OCI-LY7 (cell line): ENCODE measurements around the gene TOLLIP. TPM values are rescaled to one million over a fixed set of nuclear protein-coding genes. Genes with fewer than 3 reads are reported as not detected.

Experiments
- BruUV-seq: library from RNA; stranded (reverse); fragments of 400-500 nt; replicated peaks from 2 replicates; lab custom pipeline; 2021; lab: Mats Ljungman, UMichigan
- CTCF ChIA-PET: fragments of 300-600 bp; sonication (Branson Sonifier 250); formaldehyde crosslinking; loops from one replicate; lab custom pipeline; 2022; ENCODE audit warnings: antibody characterized with exemption; ENCODE audit not compliant: unreplicated experiment; lab: Charles Lee
- POLR2A ChIA-PET: fragments of 300-600 bp; sonication (Branson Sonifier 250); formaldehyde crosslinking; loops from one replicate; lab custom pipeline; 2022; ENCODE audit warnings: antibody characterized with exemption; lab: Charles Lee
- DNase-seq: peaks from one replicate; pipeline ENCODE4 v3.0.0-alpha.2; 2015; ENCODE audit warnings: low spot score
- H2AFZ ChIP-seq: fragments of 200-600 bp; sonication (generic), shearing (Covaris generic); 2 replicates; pipeline ENCODE4 v1.6.1; 2014; ENCODE audit warnings: mild to moderate bottlenecking, antibody characterized with exemption, low read length, moderate library complexity
- H3K27ac ChIP-seq: fragments of 200-600 bp; sonication (generic); 2 replicates; pipeline ENCODE4 v1.5.1; 2014; ENCODE audit warnings: mixed run types, low read depth, mild to moderate bottlenecking, moderate library complexity, low read length, inconsistent platforms; ENCODE audit not compliant: poor library complexity, severe bottlenecking
- H3K36me3 ChIP-seq: fragments of 200-600 bp; sonication (generic); 2 replicates; pipeline ENCODE4 v1.6.1; 2014; ENCODE audit warnings: mild to moderate bottlenecking, antibody characterized with exemption, low read length, moderate library complexity, mixed read lengths; ENCODE audit not compliant: insufficient read depth
- H3K4me1 ChIP-seq: fragments of 200-600 bp; sonication (generic); 2 replicates; pipeline ENCODE4 v1.5.1; 2014; ENCODE audit warnings: mild to moderate bottlenecking, low read length; ENCODE audit not compliant: insufficient read depth, poor library complexity, severe bottlenecking
- H3K4me2 ChIP-seq: fragments of 200-600 bp; sonication (generic); 2 replicates; pipeline ENCODE4 v1.6.1; 2014; ENCODE audit warnings: mild to moderate bottlenecking, low read length
- H3K4me3 ChIP-seq: fragments of 200-600 bp; sonication (generic); 2 replicates; pipeline ENCODE4 v1.5.1; 2014; ENCODE audit warnings: mild to moderate bottlenecking, low read depth, low read length; ENCODE audit not compliant: poor library complexity, severe bottlenecking
- H3K79me2 ChIP-seq: fragments of 200-600 bp; sonication (generic); 2 replicates; pipeline ENCODE4 v1.6.1; 2016; ENCODE audit warnings: low read depth, mild to moderate bottlenecking, low read length, moderate library complexity, mixed read lengths; ENCODE audit not compliant: insufficient read depth
- H3K9me2 ChIP-seq: fragments of 200-600 bp; sonication (generic); 2 replicates; pipeline ENCODE4 v1.6.1; 2016; ENCODE audit warnings: mild to moderate bottlenecking, low read length, mixed read lengths; ENCODE audit not compliant: insufficient read depth
- H3K9me3 ChIP-seq: fragments of 200-600 bp; sonication (generic); 2 replicates; pipeline ENCODE4 v1.6.1; 2014; ENCODE audit warnings: mild to moderate bottlenecking, mixed run types, low read length, mixed read lengths
- H4K20me1 ChIP-seq: fragments of 200-600 bp; sonication (generic); 2 replicates; pipeline ENCODE4 v1.6.1; 2014; ENCODE audit warnings: mild to moderate bottlenecking, antibody characterized with exemption, low read length, moderate library complexity, mixed read lengths; ENCODE audit not compliant: insufficient read depth
- EZH2phosphoT487 ChIP-seq: fragments of 200-600 bp; sonication (generic); IDR thresholded peaks from 2 replicates; pipeline ENCODE4 v1.6.1; 2018; ENCODE audit warnings: low read depth, borderline replicate concordance, mild to moderate bottlenecking, mixed run types, antibody characterized with exemption, low read length, moderate library complexity, mixed read lengths
- intact Hi-C: fragments of 100-400 bp; cut with micrococcal nuclease; formaldehyde crosslinking; loops from one replicate; pipeline ENCODE4 v1.10.0; 2022; ENCODE audit not compliant: unreplicated experiment
- total RNA-seq, 2 experiments: library from RNA; depleted of rRNA in 1 of 2; stranded (reverse); fragments of >200 nt in 1 of 2; shearing (Covaris generic) in 1 of 2; gene quantifications; 2 replicates each; pipeline ENCODE4 v1.2.3, GENCODE V29; 2014 to 2022
- TF ChIP-seq, protein P1 (sequence below): fragments of 200-600 bp; sonication (generic); conservative IDR thresholded peaks from 2 replicates; pipeline ENCODE4 v1.5.1; 2014; ENCODE audit warnings: mild to moderate bottlenecking, antibody characterized with exemption, low read length, moderate library complexity, mixed read lengths

TOLLIP gene
- total RNA-seq, 2 experiments from 2014 or later, result 15.9 to 37.1 TPM

DNA sequence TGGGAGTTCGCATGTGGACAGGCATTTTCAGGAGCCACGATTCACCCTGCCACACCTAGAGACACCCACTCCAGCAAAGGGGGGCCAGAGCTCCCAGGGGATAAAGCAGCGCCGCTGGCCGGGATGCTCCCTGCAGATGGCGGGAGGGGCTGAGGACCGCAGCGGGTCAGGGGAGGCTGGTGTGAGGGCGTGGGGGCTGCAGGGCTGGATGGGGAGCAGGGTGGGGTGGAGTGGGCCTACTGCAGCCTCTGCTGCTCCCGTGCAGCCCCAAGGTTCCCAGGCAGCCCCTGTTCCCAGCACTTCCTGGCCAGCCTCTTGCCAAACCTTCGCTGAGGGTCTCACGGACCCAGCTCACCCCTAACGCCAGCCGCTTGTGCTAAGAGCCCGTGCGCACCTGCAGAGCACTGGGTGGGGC is 73.5 kb downstream of the TOLLIP start:
- Histone ChIP-seq H2AFZ (no peak overlapping the region), H3K27ac (no peak overlapping the region), H3K9me2 (no peaks in the 10 kb centered on the region), H3K4me3 (no peak overlapping the region), H3K4me2 (no peak overlapping the region), H3K9me3 (no peaks in the 10 kb centered on the region), H4K20me1 (no peaks in the 10 kb centered on the region), H3K4me1 (no peaks in the 10 kb centered on the region), H3K79me2 (no peaks in the 10 kb centered on the region), H3K36me3 (no peaks in the 10 kb centered on the region)
- ChIA-PET POLR2A (no interaction called here), CTCF (no interaction called here)
- no peak for DNase-seq
- TF ChIP-seq EZH2phosphoT487, result no peak
- TF ChIP-seq, protein P1, sequence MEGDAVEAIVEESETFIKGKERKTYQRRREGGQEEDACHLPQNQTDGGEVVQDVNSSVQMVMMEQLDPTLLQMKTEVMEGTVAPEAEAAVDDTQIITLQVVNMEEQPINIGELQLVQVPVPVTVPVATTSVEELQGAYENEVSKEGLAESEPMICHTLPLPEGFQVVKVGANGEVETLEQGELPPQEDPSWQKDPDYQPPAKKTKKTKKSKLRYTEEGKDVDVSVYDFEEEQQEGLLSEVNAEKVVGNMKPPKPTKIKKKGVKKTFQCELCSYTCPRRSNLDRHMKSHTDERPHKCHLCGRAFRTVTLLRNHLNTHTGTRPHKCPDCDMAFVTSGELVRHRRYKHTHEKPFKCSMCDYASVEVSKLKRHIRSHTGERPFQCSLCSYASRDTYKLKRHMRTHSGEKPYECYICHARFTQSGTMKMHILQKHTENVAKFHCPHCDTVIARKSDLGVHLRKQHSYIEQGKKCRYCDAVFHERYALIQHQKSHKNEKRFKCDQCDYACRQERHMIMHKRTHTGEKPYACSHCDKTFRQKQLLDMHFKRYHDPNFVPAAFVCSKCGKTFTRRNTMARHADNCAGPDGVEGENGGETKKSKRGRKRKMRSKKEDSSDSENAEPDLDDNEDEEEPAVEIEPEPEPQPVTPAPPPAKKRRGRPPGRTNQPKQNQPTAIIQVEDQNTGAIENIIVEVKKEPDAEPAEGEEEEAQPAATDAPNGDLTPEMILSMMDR, result no peak
- intact Hi-C loops, result no loop called here
- no TSS peak for BruUV-seq

DNA sequence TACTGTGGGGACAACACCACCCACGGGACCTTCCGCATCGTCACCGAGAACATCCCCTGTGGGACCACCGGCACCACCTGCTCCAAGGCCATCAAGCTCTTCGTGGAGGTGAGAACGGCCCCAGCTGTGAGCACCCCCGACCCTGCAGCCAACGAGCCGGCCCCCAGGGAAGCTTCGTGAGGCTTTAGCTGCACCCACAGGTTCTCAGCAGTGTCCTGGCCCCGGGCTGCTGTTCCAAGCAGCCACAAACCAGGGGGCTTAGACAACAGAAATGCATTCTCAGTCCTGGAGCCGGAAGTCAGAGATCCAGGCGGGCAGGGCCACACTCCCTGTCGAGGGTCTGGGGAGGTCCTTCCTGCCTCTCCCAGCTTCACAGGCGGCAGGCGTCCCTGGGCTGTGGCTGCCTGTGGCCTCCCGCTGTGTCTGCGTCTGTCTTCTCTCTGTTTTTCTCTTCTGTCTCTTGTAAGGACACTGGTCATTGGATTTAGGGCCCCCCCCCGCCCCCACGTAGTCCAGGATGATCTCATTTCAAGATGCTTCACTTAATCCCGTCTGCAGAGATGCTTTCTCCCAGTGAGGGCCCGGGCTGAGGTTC is 74.0 kb downstream of the TOLLIP start:
- H3K4me2 ChIP-seq, result no peak overlapping the region
- no peak for DNase-seq
- no peak for TF ChIP-seq EZH2phosphoT487
- TF ChIP-seq, protein P1, result no peak
- CTCF ChIA-PET, result no interaction called here
- H3K79me2 ChIP-seq, result no peaks in the 10 kb centered on the region
- POLR2A ChIA-PET, result no interaction called here
- H3K4me1 ChIP-seq, result no peaks in the 10 kb centered on the region
- H4K20me1 ChIP-seq, result no peaks in the 10 kb centered on the region
- no peaks in the 10 kb centered on the region for H3K9me2 ChIP-seq
- no peaks in the 10 kb centered on the region for H3K9me3 ChIP-seq
- BruUV-seq, result no TSS peak
- H3K36me3 ChIP-seq, result no peaks in the 10 kb centered on the region
- no peak overlapping the region for H3K27ac ChIP-seq
- intact Hi-C loops, result no loop called here
- no peak overlapping the region for H3K4me3 ChIP-seq
- H2AFZ ChIP-seq, result no peak overlapping the region

DNA sequence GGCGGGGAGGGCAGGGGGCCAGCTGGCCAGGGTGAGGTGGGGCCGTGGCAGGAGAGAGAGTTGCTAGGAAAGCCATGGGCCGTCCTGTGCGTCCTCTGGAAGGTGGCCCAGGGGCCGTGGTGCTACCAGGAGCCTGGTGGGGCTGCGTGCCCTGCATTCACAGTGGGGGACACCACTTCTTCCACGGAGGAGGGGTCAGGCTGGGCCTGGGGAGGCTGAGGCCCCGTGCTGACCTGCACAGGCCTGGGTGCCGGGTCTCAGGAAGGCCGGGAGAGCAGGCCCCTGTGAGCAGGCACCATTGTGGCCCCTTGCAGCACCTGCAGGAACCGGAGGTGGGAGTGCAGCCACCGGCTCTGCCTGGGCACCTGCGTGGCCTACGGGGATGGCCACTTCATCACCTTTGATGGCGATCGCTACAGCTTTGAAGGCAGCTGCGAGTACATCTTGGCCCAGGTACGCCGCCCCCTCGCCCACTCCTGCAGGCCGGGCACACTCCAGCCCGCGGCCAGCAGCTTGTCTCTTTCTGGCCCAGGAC is 74.6 kb downstream of the TOLLIP start:
- BruUV-seq, result no TSS peak
- CTCF ChIA-PET, result no interaction called here
- intact Hi-C loops, result no loop called here

More for the DNA sequence above, 74.6 kb downstream of the TOLLIP start:
- no peak for DNase-seq
- Histone ChIP-seq H3K9me2 (no peaks in the 10 kb centered on the region), H3K79me2 (no peaks in the 10 kb centered on the region), H3K4me3 (no peak overlapping the region), H2AFZ (no peak overlapping the region), H3K9me3 (no peaks in the 10 kb centered on the region), H3K4me1 (no peaks in the 10 kb centered on the region), H4K20me1 (no peaks in the 10 kb centered on the region), H3K4me2 (no peak overlapping the region), H3K36me3 (no peaks in the 10 kb centered on the region), H3K27ac (no peak overlapping the region)
- TF ChIP-seq, protein P1, result no peak
- no peak for TF ChIP-seq EZH2phosphoT487
- POLR2A ChIA-PET, result no interaction called here
